ENCODE measurements around the gene SCGB1A1. TPM values are rescaled to one million over a fixed set of nuclear protein-coding genes. Genes with fewer than 3 reads are reported as not detected.
A peak's percentile ranks its signal among the peaks of the same experiment; 100 is the strongest.

SCGB1A1 gene
- total and polyA plus RNA-seq, 7 donors = 11.4 TPM; not detected in 6

GRCh38 chr11:62430425-62430824 is 11.6 kb downstream of the SCGB1A1 start:
- Histone ChIP-seq H3K27ac (peak overlapping the region; percentile 77 to 85 (median 81)), H3K36me3 (no peaks in the 10 kb centered on the region), H3K27me3 (no peaks in the 10 kb centered on the region), H3K9me3 (no peaks in the 10 kb centered on the region), H3K4me3 (no peak overlapping the region), H3K4me1 (peaks cover 0 to 97% (median 89%) of the 10 kb centered on the region in 4 donors)
- WGBS, 2 donors = 73 to 76% methylated on average over 3 of the region's 3 CpGs
- DNase-seq = no peak
- TF ChIP-seq POLR2A (IDR thresholded peaks at IDR 0.05) = no peak
- no peak for TF ChIP-seq EP300 (IDR thresholded peaks at IDR 0.05)
- no peak for TF ChIP-seq CTCF (IDR thresholded peaks at IDR 0.05)
- TF ChIP-seq POLR2AphosphoS5 (IDR thresholded peaks at IDR 0.05) = no peak
- intact Hi-C loops (cut with DNase I) = loop anchor here (5.0 kb wide), 1 partner anchor 42 kb away; no protein-coding TSS in a partner anchor

GRCh38 chr11:62431171-62431901 is 12.5 kb downstream of the SCGB1A1 start:
- Histone ChIP-seq H3K4me3 (no peak overlapping the region), H3K9me3 (no peaks in the 10 kb centered on the region), H3K27me3 (no peaks in the 10 kb centered on the region), H3K4me1 (peaks cover 0 to 100% (median 94%) of the 10 kb centered on the region in 4 donors), H3K36me3 (no peaks in the 10 kb centered on the region), H3K27ac (peak overlapping the region; percentile 77 to 85 (median 81))
- TF ChIP-seq POLR2AphosphoS5 (IDR thresholded peaks at IDR 0.05) (peak in 1 of 4 donors; percentile 18), CTCF (IDR thresholded peaks at IDR 0.05) (no peak), POLR2A (IDR thresholded peaks at IDR 0.05) (no peak), EP300 (IDR thresholded peaks at IDR 0.05) (no peak)
- 73% methylated on average over 11 of the region's 11 CpGs for WGBS, 2 donors
- DNase-seq = no peak
- intact Hi-C loops (cut with DNase I) = loop anchor here (5.0 kb wide), 1 partner anchor 41 kb away; no protein-coding TSS in a partner anchor

- H3K9me3 ChIP-seq = no peaks in the 10 kb centered on the region
- H3K4me1 ChIP-seq = peaks cover 0 to 88% (median 81%) of the 10 kb centered on the region in 4 donors
- TF ChIP-seq POLR2A (IDR thresholded peaks at IDR 0.05) = no peak
- TF ChIP-seq CTCF (IDR thresholded peaks at IDR 0.05) = no peak
- no peak for TF ChIP-seq EP300 (IDR thresholded peaks at IDR 0.05)
- no peak for TF ChIP-seq POLR2AphosphoS5 (IDR thresholded peaks at IDR 0.05)
- H3K27ac ChIP-seq = peak overlapping the region; percentile 77 to 85 (median 81)
- WGBS, 2 donors = 28 to 71% methylated on average over 9 of the region's 9 CpGs
- no peaks in the 10 kb centered on the region for H3K27me3 ChIP-seq
- no peak for DNase-seq
- intact Hi-C loops (cut with DNase I) = loop anchor here (2.0 to 5.0 kb wide), 2 partner anchors 40 to 76 kb away; no protein-coding TSS in a partner anchor
- H3K36me3 ChIP-seq = no peaks in the 10 kb centered on the region
- H3K4me3 ChIP-seq = no peak overlapping the region
These were observed 13.9 kb downstream of the SCGB1A1 start for GRCh38 chr11:62432695-62433094.

GRCh38 chr11:62433141-62433903 is 14.5 kb downstream of the SCGB1A1 start:
- H3K27ac ChIP-seq = peak overlapping the region; percentile 77 to 85 (median 81)
- no peaks in the 10 kb centered on the region for H3K9me3 ChIP-seq
- intact Hi-C loops (cut with DNase I) = loop anchor here (2.0 to 5.0 kb wide), 2 partner anchors 39 to 75 kb away; no protein-coding TSS in a partner anchor
- H3K27me3 ChIP-seq = no peaks in the 10 kb centered on the region
- 24 to 37% methylated on average over 16 of the region's 16 CpGs for WGBS, 2 donors
- peak; percentile 76 for DNase-seq
- TF ChIP-seq POLR2AphosphoS5 (IDR thresholded peaks at IDR 0.05) (peak in 1 of 4 donors; percentile 28), POLR2A (IDR thresholded peaks at IDR 0.05) (no peak), CTCF (IDR thresholded peaks at IDR 0.05) (peak in 2 of 4 experiments; percentile 9 to 17), EP300 (IDR thresholded peaks at IDR 0.05) (no peak)
- H3K4me3 ChIP-seq = peak overlapping the region in 1 of 4 donors; percentile 5
- H3K4me1 ChIP-seq = peaks cover 0 to 82% (median 75%) of the 10 kb centered on the region in 4 donors
- H3K36me3 ChIP-seq = no peaks in the 10 kb centered on the region

Measured in sigmoid colon (tissue), 7 donors.